Spleen (tissue), 7 donors: Measurements from ENCODE around the gene PIK3R4.

ENCODE experiments used
- POLR2AphosphoS5 ChIP-seq, 3 donors: sonication (generic); formaldehyde crosslinking; IDR thresholded peaks; one replicate each; pipeline ENCODE4 v1.5.1; 2017; ENCODE audit warnings: antibody characterized with exemption in 3 of 3
- TF ChIP-seq, protein P1 (sequence below), 11 experiments: fragments of 200-600 bp in 7 of 11; fragments of 450-650 bp in 4 of 11; sonication (generic) in 4 of 11; IDR thresholded peaks in 8 of 11; conservative IDR thresholded peaks in 3 of 11; 1 replicate in 7 of 11; 2 replicates in 4 of 11; pipeline versions ENCODE4 v1.4.0 to v1.8.0; 2016 to 2021; ENCODE audit warnings: antibody characterized with exemption in 11 of 11, inconsistent platforms in 4 of 11, mild to moderate bottlenecking in 1 of 11
- donor health status: DM: no; HTN: no; CAD: no; lungs with moderate emphysema.
- donor health status: DM: no; HTN: no; CAD: no.
- donor health status: DM: no; HTN: no; CAD: no.

DNA sequence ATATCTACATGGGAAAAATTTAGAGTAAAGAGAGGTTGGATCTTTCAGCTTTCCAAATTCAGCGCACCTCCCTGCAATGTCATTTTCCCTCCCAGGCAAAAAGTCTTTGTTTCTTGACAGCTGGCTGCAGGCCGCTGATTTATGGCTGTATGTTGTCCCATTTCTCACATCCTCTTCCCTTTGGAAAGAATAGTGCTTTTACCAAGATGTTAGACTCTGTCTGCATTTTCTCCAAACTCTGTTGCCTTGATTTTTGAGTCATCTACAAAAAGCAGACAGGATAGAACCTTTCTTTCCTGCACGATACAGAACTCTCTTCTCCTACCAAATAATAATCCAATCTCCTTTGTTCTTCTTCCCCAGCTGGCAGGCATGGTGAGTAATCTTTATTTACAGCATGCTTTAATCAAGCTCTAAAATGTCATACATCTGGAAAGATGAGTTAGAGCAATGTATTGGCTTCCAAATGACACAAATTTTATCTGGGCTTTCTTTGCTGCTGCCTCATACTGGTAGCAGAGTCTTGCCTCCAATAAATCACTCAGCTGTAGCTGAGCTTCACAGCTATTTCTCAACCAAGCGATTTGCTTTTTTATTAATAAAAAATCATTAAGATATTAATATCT lies 101.9 kb downstream of the PIK3R4 start:
- TF ChIP-seq, protein P1, sequence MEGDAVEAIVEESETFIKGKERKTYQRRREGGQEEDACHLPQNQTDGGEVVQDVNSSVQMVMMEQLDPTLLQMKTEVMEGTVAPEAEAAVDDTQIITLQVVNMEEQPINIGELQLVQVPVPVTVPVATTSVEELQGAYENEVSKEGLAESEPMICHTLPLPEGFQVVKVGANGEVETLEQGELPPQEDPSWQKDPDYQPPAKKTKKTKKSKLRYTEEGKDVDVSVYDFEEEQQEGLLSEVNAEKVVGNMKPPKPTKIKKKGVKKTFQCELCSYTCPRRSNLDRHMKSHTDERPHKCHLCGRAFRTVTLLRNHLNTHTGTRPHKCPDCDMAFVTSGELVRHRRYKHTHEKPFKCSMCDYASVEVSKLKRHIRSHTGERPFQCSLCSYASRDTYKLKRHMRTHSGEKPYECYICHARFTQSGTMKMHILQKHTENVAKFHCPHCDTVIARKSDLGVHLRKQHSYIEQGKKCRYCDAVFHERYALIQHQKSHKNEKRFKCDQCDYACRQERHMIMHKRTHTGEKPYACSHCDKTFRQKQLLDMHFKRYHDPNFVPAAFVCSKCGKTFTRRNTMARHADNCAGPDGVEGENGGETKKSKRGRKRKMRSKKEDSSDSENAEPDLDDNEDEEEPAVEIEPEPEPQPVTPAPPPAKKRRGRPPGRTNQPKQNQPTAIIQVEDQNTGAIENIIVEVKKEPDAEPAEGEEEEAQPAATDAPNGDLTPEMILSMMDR (IDR thresholded peaks at IDR 0.05 in 8 of 11, conservative IDR thresholded peaks at IDR 0.05 in 3 of 11), result no peak
- no peak for TF ChIP-seq POLR2AphosphoS5 (IDR thresholded peaks at IDR 0.05)
